Uterus (tissue), 2 donors: ENCODE measurements around the gene LARP1.

Source experiments
- POLR2A ChIP-seq, 2 donors: fragments of 450-650 bp; IDR thresholded peaks; one replicate each; pipeline ENCODE4 v1.6.1; 2016; ENCODE audit warnings: antibody characterized with exemption in 2 of 2, mild to moderate bottlenecking in 1 of 2, moderate library complexity in 1 of 2
- TF ChIP-seq, protein P1 (sequence below), 4 experiments: fragments of 200-600 bp in 2 of 4; fragments of 450-650 bp in 2 of 4; sonication (generic) in 2 of 4; IDR thresholded peaks; one replicate each; pipeline ENCODE4 v1.5.1; 2016 to 2019; ENCODE audit warnings: antibody characterized with exemption in 4 of 4, mild to moderate bottlenecking in 2 of 4, moderate library complexity in 1 of 4

DNA sequence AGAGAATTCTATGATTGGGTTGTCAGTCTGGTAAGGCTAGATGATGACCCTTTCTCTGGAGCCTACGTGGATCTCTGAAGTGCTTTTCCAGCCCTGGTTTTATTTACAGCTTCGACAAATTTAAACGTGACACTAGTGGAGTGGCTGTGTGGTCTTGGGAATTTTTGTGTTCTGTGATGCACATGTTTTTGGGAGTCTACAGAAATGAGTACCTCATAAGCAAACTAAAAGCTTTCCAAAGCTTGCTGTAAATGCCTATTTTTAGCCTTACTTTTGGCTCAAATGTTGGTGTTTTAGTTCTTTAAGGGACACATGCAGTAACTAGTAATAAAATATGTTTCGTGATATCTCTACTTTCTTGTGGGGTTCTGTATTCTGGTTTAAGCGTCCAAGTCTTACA is 3.3 kb downstream of the LARP1 start:
- TF ChIP-seq, protein P1, sequence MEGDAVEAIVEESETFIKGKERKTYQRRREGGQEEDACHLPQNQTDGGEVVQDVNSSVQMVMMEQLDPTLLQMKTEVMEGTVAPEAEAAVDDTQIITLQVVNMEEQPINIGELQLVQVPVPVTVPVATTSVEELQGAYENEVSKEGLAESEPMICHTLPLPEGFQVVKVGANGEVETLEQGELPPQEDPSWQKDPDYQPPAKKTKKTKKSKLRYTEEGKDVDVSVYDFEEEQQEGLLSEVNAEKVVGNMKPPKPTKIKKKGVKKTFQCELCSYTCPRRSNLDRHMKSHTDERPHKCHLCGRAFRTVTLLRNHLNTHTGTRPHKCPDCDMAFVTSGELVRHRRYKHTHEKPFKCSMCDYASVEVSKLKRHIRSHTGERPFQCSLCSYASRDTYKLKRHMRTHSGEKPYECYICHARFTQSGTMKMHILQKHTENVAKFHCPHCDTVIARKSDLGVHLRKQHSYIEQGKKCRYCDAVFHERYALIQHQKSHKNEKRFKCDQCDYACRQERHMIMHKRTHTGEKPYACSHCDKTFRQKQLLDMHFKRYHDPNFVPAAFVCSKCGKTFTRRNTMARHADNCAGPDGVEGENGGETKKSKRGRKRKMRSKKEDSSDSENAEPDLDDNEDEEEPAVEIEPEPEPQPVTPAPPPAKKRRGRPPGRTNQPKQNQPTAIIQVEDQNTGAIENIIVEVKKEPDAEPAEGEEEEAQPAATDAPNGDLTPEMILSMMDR (IDR thresholded peaks at IDR 0.05): no peak
- no peak for TF ChIP-seq POLR2A (IDR thresholded peaks at IDR 0.05)
